Activated naive CD4-positive, alpha-beta T cell treated with anti-CD3 and anti-CD28 coated beads, Interleukin-2, amount 50 U/mL, for 24 hours (primary cell): ENCODE results near the gene ASAP2.
A peak's percentile ranks its signal among the peaks of the same experiment; 100 is the strongest.

Source experiments
- H3K27ac Mint-ChIP-seq: one replicate; pipeline ENCODE4 v1.8.0; 2021; ENCODE audit warnings: mild to moderate bottlenecking, mixed read lengths
- H3K27me3 Mint-ChIP-seq: one replicate; pipeline ENCODE4 v1.8.0; 2021; ENCODE audit warnings: mixed read lengths
- H3K36me3 Mint-ChIP-seq: one replicate; pipeline ENCODE4 v1.8.0; 2021; ENCODE audit warnings: mixed read lengths
- H3K4me1 Mint-ChIP-seq: one replicate; pipeline ENCODE4 v1.8.0; 2021; ENCODE audit warnings: mixed read lengths
- H3K4me3 Mint-ChIP-seq: one replicate; pipeline ENCODE4 v1.8.0; 2021; ENCODE audit warnings: mild to moderate bottlenecking, mixed read lengths
- H3K9me3 Mint-ChIP-seq: one replicate; pipeline ENCODE4 v1.8.0; 2021; ENCODE audit warnings: mixed read lengths

The ASAP2 gene

GRCh38 chr2:9201185-9201891, 5.3 kb upstream of the ASAP2 start:
- peaks cover 38% of the 10 kb centered on the region for H3K27me3 Mint-ChIP-seq
- H3K36me3 Mint-ChIP-seq = no peaks in the 10 kb centered on the region
- H3K4me3 Mint-ChIP-seq = no peak overlapping the region
- no peaks in the 10 kb centered on the region for H3K9me3 Mint-ChIP-seq
- H3K4me1 Mint-ChIP-seq = no peaks in the 10 kb centered on the region
- H3K27ac Mint-ChIP-seq = peak overlapping the region; percentile 52

DNA sequence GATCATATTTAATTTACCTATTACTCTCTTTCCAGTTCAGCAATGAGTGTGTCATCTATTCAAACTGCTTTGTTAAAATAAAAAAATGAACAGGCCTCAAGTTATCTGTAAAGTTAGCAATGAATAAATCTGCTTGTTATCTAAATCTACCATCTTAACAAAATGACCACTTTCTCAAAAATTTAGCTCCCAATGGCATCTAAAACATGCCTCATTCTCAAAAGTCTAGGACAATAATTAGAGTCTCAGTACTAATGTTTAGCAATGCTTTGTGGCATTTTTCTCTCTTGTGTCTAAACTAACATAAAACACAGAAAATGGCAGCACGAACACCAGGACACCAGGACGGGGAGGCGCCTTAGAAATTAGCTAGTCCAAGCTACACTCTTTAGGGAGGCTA, 3.6 kb upstream of the ASAP2 start:
- Mint-ChIP-seq H3K9me3 (no peaks in the 10 kb centered on the region), H3K27me3 (peaks cover 32% of the 10 kb centered on the region), H3K4me1 (peaks cover 3% of the 10 kb centered on the region), H3K27ac (no peak overlapping the region), H3K4me3 (no peak overlapping the region), H3K36me3 (no peaks in the 10 kb centered on the region)

DNA sequence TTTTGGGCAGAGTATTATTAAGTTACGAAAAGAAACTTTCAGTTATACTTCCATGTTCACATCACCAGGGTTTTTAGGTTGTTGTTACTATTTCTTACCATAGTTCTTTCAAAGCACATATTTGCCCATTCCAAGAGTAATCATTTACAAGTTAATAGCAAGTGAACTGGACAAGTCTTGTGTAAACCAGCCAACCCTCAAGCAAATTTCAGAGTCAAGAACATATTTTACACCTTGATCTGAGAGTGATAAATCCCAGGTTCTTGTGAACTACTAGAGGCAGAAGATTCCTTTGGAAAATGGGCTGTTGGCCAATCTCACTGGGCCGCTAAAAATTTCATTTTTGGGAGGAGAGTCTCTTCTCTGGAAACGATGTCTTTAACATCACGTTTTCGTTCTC, 2.7 kb upstream of the ASAP2 start:
- Mint-ChIP-seq H3K4me1 (peaks cover 3% of the 10 kb centered on the region), H3K4me3 (no peak overlapping the region), H3K9me3 (no peaks in the 10 kb centered on the region), H3K36me3 (no peaks in the 10 kb centered on the region), H3K27ac (no peak overlapping the region), H3K27me3 (peaks cover 32% of the 10 kb centered on the region)

- H3K36me3 Mint-ChIP-seq = no peaks in the 10 kb centered on the region
- peaks cover 3% of the 10 kb centered on the region for H3K4me1 Mint-ChIP-seq
- H3K27ac Mint-ChIP-seq = no peak overlapping the region
- no peak overlapping the region for H3K4me3 Mint-ChIP-seq
- H3K27me3 Mint-ChIP-seq = peaks cover 34% of the 10 kb centered on the region
- H3K9me3 Mint-ChIP-seq = no peaks in the 10 kb centered on the region
Observed at GRCh38 chr2:9204939-9205338, 1.7 kb upstream of the ASAP2 start.

DNA sequence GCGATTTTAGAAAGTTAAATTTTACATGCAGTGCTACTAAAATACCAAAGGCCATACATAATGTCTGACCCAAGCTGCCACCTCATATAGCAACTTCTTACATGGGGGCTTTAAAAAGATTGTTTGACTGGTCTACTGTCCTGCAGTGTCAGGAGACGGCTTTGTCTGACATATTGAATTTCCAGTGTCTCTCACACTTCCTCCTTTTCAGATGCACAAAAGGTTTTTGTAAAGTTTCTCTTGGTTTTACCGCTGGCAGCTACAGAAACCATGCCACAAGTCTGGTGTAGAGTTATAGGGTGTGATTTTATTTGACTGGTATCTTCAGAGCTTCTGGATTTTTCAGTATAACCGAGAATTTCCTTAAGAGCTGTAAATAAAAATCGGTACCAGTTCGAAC, 1.1 kb upstream of the ASAP2 start:
- peaks cover 3% of the 10 kb centered on the region for H3K4me1 Mint-ChIP-seq
- no peaks in the 10 kb centered on the region for H3K36me3 Mint-ChIP-seq
- no peak overlapping the region for H3K27ac Mint-ChIP-seq
- H3K9me3 Mint-ChIP-seq = no peaks in the 10 kb centered on the region
- peaks cover 33% of the 10 kb centered on the region for H3K27me3 Mint-ChIP-seq
- no peak overlapping the region for H3K4me3 Mint-ChIP-seq

GRCh38 chr2:9206991-9207640, 504 bp downstream of the ASAP2 start:
- Mint-ChIP-seq H3K4me1 (peaks cover 3% of the 10 kb centered on the region), H3K9me3 (no peaks in the 10 kb centered on the region), H3K27me3 (peaks cover 34% of the 10 kb centered on the region), H3K36me3 (no peaks in the 10 kb centered on the region), H3K4me3 (peak overlapping the region; percentile 33), H3K27ac (no peak overlapping the region)

DNA sequence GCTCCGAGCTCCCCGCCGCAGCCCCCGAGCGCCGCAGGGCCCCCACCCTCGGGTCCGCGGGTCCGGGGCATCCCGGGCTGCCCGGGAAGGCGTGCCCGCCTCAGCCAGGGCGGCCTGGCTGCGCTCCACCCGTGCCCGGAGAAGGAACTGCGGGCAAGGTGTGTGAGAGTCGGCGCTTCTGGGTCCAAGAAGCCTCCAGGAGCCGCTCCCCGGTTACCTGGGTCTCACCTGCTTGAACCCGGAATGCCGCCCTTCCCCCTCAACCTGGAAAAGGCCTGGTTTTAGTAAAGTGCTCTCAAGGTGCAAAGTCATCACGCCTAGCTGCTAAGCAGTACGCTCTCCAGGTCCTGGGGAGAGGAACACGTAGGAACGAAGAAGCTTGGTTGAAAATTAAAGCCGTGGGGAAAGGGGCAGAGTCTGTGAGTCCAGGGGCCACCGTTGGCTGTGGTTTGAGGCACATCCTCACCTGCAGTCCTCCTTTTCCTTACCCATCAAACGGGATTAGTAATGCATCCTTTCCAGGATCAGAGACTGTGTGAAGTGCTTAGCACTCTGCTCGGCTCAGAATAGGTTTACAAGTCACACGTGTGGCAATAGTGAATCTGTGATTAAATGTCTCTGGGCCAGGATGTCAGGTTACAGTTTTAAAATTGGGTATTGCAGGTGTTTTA, 1.2 kb downstream of the ASAP2 start:
- peak overlapping the region; percentile 62 for H3K4me3 Mint-ChIP-seq
- no peak overlapping the region for H3K27ac Mint-ChIP-seq
- peaks cover 35% of the 10 kb centered on the region for H3K27me3 Mint-ChIP-seq
- no peaks in the 10 kb centered on the region for H3K36me3 Mint-ChIP-seq
- H3K4me1 Mint-ChIP-seq = peaks cover 3% of the 10 kb centered on the region
- no peaks in the 10 kb centered on the region for H3K9me3 Mint-ChIP-seq

DNA sequence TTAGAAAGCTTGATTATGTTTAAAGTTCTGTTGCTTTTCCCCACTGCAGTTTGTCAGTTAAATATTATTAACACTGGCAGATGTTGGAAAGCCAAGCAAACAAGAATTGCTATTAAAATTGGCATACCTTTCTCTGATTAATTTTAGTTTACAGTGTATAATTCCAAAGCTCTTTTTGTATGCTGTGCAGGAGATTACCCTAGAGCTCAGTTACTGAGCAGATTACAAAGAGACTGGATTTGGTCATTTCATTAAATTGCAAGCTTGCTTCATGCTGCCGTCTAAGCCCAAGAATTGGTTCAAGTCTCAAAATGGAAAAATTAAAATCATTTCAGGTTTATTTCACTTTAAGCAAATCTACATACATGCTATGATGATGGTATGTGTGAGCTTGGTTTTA, 2.3 kb downstream of the ASAP2 start:
- no peaks in the 10 kb centered on the region for H3K36me3 Mint-ChIP-seq
- H3K9me3 Mint-ChIP-seq = no peaks in the 10 kb centered on the region
- H3K4me3 Mint-ChIP-seq = no peak overlapping the region
- peaks cover 3% of the 10 kb centered on the region for H3K4me1 Mint-ChIP-seq
- H3K27me3 Mint-ChIP-seq = peaks cover 37% of the 10 kb centered on the region
- no peak overlapping the region for H3K27ac Mint-ChIP-seq

- H3K27me3 Mint-ChIP-seq = peaks cover 32% of the 10 kb centered on the region
- H3K4me3 Mint-ChIP-seq = no peak overlapping the region
- no peaks in the 10 kb centered on the region for H3K36me3 Mint-ChIP-seq
Observed at GRCh38 chr2:9210030-9210429, 3.4 kb downstream of the ASAP2 start.

GRCh38 chr2:9211496-9211895, 4.9 kb downstream of the ASAP2 start:
- peaks cover 3% of the 10 kb centered on the region for H3K4me1 Mint-ChIP-seq
- no peaks in the 10 kb centered on the region for H3K9me3 Mint-ChIP-seq
- no peaks in the 10 kb centered on the region for H3K36me3 Mint-ChIP-seq
- H3K4me3 Mint-ChIP-seq = no peak overlapping the region
- no peak overlapping the region for H3K27ac Mint-ChIP-seq
- H3K27me3 Mint-ChIP-seq = peaks cover 27% of the 10 kb centered on the region

More at GRCh38 chr2:9210030-9210429, 3.4 kb downstream of the ASAP2 start:
- Mint-ChIP-seq H3K9me3 (no peaks in the 10 kb centered on the region), H3K4me1 (peaks cover 3% of the 10 kb centered on the region), H3K27ac (no peak overlapping the region)

DNA sequence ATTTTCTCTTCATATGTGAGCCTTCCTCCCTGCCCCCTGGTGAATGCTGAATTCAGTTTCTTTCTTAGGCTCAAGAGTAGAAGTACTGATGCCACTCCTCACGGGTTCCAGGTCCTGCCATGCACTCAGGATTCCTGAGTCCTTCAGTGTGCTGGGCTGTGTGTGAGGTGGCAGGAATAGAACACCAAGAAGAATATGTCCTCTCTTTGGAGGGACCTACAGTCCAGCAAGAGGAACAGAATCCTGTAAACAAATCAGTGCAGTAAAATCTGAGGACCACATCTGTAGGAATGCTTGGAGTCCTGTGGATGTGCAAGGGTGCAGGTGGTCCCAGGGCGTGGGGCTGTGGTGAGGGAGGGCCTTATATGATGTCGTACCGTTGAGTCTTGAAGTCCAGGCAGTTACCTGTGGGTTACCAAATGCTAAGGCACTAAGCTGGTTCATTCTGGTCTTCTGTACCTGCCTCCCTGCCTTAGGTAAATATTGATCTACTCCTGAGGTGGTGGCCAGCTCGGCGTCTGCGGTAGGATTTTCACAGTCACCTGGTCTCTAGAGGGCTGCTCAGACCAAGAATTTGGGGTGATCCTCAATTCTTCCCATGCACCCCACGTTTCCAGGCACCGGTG, 5.5 kb downstream of the ASAP2 start:
- H3K27ac Mint-ChIP-seq = no peak overlapping the region
- no peak overlapping the region for H3K4me3 Mint-ChIP-seq
- H3K27me3 Mint-ChIP-seq = peaks cover 27% of the 10 kb centered on the region
- H3K36me3 Mint-ChIP-seq = no peaks in the 10 kb centered on the region
- H3K9me3 Mint-ChIP-seq = no peaks in the 10 kb centered on the region
- peaks cover 3% of the 10 kb centered on the region for H3K4me1 Mint-ChIP-seq

DNA sequence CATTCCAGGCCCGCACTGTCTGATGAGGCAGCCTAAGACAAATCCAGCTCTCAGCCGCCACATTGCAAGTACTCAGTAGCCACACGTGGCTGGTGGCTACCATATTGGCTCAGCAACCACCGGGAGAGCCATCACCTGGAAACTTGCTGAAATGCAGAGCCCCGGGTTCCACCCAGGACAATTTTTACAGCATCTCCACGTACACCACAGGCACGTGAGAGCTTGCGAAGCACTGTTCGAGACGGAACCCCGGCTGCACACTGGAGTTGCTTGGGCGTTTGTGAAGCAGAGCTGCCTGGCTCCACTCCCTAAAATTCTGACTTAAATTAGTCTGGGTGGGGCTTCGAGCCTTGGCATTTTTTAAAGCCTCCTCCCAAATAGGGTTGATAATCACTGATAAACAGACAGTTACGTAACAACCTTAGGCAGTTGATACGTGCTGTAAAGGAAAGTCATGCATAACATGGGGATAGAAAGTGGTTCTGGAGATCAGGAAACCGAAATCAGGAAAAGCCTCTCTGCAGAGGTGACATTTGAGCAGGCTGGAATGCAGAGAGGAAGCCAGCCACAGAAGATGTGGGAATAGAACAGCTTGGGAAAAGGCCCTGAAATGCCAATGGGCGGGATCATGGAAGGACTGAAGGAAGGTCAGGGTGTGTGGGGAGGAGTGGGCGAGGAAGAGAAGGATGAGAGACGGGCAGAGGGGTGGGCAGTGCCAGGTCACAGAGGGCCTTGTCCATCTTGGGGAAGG, 6.2 kb downstream of the ASAP2 start:
- H3K9me3 Mint-ChIP-seq = no peaks in the 10 kb centered on the region
- peaks cover 2% of the 10 kb centered on the region for H3K4me1 Mint-ChIP-seq
- no peaks in the 10 kb centered on the region for H3K36me3 Mint-ChIP-seq
- peaks cover 29% of the 10 kb centered on the region for H3K27me3 Mint-ChIP-seq
- no peak overlapping the region for H3K27ac Mint-ChIP-seq
- H3K4me3 Mint-ChIP-seq = no peak overlapping the region

GRCh38 chr2:9213477-9214051, 7.0 kb downstream of the ASAP2 start:
- Mint-ChIP-seq H3K4me3 (no peak overlapping the region), H3K27ac (no peak overlapping the region), H3K27me3 (peaks cover 27% of the 10 kb centered on the region), H3K4me1 (no peaks in the 10 kb centered on the region), H3K9me3 (no peaks in the 10 kb centered on the region), H3K36me3 (no peaks in the 10 kb centered on the region)

DNA sequence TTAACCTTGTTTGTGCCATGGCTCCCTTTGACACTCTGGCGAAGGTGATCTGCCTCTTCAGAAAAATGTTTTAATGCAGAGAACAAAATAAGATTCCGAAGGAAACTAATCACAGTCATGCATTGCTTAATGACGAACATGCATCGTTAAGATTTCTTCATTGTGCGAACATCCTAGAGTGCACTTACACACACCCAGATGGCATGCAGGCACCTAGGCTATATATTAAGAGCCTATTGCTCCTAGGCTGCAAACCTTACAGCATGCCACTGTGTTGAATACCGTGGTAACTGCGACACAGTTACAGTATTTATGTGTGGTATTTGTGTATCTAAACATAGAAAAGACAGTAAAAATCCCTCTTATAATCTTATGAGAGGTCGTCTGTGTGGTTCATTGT, 8.3 kb downstream of the ASAP2 start:
- Mint-ChIP-seq H3K27me3 (peaks cover 19% of the 10 kb centered on the region), H3K4me1 (no peaks in the 10 kb centered on the region), H3K9me3 (no peaks in the 10 kb centered on the region), H3K4me3 (no peak overlapping the region), H3K27ac (no peak overlapping the region), H3K36me3 (no peaks in the 10 kb centered on the region)

GRCh38 chr2:9215680-9216079, 9.1 kb downstream of the ASAP2 start:
- Mint-ChIP-seq H3K36me3 (no peaks in the 10 kb centered on the region), H3K4me1 (no peaks in the 10 kb centered on the region), H3K27me3 (peaks cover 15% of the 10 kb centered on the region), H3K9me3 (no peaks in the 10 kb centered on the region), H3K4me3 (no peak overlapping the region), H3K27ac (no peak overlapping the region)
